Activated CD4-positive, CD25-positive, alpha-beta regulatory T cell (primary cell): ENCODE measurements around the gene OR4A16.

Experiments
- DNase-seq, 4 experiments: peaks; one replicate each; lab custom pipeline; 2025; lab: John Stamatoyannopoulos, UW

OR4A16 gene

GRCh38 chr11:55342901-55343300, at the start of gene OR4A16:
TSS of gene OR4A16 (plus strand) at chr11:55343201. CDS start at chr11:55343201, 0 bp downstream.
- DNase-seq, result no peak

DNA sequence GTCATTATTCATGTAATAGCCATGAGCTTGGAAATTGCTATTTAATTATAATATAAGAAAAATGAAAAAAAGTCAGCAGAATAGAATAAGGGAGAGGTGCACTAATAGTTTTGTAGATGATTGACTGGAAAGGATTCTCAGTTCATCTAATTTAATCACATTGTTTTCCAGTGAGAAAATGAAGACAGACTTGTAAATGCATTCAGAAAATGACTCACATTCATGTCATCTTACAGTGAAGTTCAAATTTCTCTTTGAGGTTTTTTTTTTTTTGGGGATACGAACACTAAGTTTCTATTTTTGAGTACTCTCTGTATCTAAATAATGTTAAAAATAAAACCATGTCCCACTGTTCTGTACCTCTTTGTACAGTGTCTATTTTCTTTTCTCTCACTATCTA, 18.5 kb upstream of the OR4A16 start:
- DNase-seq, result no peak

DNA sequence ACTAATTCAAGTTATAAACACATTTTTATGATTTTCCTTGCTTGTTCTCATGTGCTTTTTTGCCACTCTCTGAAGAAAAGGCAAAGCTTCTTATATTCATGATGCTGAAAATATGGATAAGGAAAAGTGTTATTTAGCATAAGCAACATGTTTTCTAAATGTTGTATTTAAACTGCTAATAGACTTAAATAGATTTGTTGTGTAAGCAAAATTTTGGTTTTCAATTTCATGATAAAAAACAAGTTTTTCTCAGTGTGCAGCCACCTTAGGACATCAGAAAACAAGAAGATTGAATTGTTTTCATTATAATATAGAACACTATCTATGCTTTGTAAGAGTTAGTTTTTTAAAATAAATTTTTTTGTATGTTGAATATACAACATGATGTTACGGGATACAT, 2.3 kb downstream of the OR4A16 start:
- no peak for DNase-seq

GRCh38 chr11:55349032-55349431, 6.0 kb downstream of the OR4A16 start:
- no peak for DNase-seq

DNA sequence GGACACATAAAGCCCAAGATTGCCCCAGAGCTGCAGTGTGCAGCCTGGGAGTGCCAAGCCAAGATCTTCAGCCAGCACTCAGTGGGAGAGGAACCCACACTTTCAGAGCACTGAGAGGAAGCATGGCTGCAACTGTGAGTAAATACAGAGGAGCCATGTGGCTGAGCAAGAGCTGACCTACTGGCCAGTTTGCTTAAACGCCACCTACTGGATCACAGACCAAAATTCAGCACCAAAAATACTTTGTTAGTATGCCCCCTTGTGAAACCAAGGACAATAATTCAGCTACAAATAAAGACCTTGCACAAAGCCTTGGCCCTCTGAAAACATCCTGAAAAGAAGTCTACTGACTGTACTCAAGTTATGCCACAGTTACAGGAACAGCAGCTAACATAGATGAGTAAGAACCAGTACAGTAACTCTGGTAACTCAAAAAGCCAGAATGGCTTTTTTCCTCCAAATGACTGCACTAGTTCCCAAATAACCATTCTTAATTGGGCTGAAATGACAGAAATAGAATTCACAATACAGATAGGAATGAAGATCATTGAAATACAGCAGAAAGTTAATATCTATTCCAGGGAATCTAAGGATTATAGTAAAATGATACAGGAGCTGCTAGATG, 14.7 kb downstream of the OR4A16 start:
- DNase-seq, result no peak

- no peak for DNase-seq
Observed at GRCh38 chr11:55367674-55368073, 24.7 kb downstream of the OR4A16 start, which contains the start of gene OR4A15. TSS of gene OR4A15 (plus strand) at chr11:55367974. CDS start at chr11:55367974, 0 bp downstream.
